Hematopoietic multipotent progenitor cell treated with erythropoietin and hydrocortisone succinate and interleukin-3 and kit ligand, for 17 days (in vitro differentiated cells): Measurements from ENCODE around the gene DCBLD1.
"Not testable (repeated sequence)": the region's sequence is repeated elsewhere in the genome, so short reads cannot be mapped to it uniquely, and the experiment has no call there.

Source experiments
- DNase-seq: peaks from one replicate; pipeline ENCODE4 v3.0.0-alpha.2; 2015; ENCODE audit warnings: low spot score

Gene DCBLD1

DNA sequence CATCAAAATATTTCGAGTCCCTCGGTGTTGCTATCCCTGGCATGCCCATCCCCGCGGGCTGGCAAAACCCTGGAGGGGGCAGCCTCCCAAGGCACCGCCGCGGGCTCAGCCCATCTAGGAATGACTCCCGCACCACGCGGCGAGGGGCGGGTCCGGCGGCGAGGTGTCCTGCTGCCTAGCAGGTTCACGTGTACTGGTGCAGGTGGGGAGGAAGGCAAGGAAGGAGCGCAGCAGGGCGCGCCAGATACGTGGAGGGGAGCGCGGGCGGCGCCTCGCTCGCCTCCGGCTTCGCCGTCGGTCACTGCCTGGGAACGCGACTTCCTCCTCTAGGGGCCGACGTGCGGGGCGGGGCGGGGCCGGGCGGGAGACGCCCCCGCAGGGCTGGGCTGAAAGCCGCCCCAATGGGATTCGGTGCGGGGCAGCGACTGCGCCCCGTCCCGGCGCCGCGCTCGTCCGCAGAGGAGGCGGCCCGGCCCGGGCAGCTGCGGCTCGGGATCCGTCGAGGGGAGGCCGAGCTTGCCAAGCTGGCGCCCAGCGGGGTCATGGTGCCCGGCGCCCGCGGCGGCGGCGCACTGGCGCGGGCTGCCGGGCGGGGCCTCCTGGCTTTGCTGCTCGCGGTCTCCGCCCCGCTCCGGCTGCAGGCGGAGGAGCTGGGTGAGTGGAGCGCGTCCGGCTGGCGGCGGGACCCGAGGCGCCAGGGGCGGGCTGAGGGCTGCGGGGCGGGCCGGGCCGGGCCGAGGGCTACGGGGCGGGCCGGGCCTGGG lies at the start of gene DCBLD1:
DCBLD1 (plus strand) TSS at position 435 of the 764 bp plus-strand sequence; CDS start at position 543, 108 bp downstream.
- DNase-seq = peak; percentile 23

- DNase-seq = no peak
Observed at GRCh38 chr6:117440706-117441525, 41.6 kb upstream of the DCBLD1 start.

GRCh38 chr6:117441824-117442264 lies 40.6 kb upstream of the DCBLD1 start:
- DNase-seq = no peak

DNA sequence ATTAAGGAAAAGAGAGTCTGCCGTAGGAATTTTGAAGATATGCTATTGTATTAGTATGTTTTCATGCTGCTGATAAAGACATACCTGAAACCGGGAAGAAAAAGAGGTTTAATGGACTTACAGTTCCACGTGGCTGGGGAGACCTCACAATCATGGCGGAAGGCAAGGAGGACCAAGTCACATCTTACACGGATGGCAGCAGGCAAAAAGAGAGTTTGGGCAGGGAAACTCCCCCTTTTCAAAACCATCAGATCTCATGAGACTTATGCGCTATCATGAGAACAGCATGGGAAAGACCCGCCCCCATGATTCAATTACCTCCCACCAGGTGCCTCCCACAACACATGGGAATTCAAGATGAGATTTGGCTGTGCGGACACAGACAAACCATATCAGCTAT lies 40.2 kb upstream of the DCBLD1 start:
- DNase-seq = not testable (repeated sequence)

- no peak for DNase-seq
Observed at GRCh38 chr6:117444600-117444999, 37.9 kb upstream of the DCBLD1 start.

GRCh38 chr6:117446861-117447260 lies 35.6 kb upstream of the DCBLD1 start:
- DNase-seq = no peak

DNA sequence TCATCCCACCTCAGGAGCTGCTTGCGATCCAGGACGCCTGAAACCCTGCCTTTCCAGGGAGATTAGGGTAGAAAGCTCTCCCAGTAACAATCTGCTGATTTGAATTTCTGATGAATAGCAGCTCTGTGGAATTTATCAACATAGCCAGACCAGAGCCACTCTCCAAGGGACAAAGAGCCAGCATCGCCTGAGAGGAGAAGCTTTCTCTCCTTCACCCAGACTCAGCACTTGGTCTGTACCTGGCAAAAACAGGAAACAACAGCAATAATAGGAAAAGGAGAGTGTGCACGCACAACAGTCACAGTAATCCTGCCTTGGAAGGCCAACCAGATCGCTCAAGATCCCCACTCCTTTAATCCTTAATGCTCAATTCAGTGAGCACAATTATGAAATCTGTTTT lies 34.5 kb upstream of the DCBLD1 start:
- no peak for DNase-seq

- no peak for DNase-seq
Observed at GRCh38 chr6:117448732-117449485, 33.6 kb upstream of the DCBLD1 start.

DNA sequence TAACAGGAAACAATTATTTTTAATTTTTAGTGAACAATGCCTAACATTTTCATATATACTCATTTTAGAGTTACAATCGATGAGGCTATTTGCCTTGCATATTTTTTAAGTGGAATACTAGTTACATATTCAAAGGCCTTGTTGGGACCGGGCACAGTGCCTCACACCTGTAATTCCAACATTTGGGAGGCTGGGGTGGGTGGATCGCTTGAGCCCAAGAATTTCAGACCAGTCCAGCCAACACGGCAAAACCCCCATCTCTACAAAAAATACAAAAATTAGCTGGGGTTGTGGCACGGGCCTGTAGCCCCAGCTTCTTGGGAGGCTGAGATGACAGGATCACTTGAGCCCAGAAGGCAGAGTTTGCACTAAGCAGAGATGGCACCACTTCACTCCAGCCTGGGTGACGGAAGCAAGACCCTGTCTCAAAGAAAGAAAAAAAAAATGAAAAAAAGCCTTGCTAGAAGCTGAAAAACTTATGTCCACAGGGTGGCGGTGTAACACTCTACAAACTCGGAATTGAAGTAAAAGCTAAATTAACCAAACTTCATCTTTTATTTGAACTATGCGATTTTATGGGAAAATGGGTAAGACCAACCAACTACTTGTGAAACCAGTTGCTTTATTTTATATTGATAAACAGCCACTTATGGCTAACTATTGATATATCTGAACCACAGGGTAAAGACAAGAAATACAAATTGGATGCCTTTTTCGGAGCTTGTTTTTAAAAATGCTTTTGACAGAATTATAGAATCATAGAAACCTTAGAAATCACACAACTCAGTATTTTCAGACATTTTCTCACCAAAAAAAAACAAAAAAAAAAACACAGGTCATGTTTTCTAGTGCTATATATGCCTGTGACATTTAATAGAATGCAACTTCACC lies 32.7 kb upstream of the DCBLD1 start:
- DNase-seq = peak; percentile 35

DNA sequence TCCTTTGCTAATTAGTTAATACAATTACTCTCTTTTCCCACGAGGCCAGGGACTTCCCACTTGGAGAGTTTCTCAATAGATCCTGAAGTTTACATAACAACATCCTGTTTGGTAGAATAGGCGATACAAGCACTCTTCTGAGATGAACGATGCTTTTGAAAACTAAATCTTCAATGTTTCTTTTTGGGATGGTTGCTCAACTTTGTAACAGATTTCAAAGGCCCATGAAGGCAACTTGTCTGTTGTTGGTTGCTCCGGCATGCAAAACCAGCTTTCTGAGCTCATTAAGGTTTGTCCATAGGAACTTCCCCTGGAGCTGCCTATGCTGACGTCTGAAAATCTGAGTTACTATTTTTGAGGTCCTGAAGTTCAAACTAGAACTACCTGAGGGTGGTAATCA lies 30.8 kb upstream of the DCBLD1 start:
- DNase-seq = no peak

- DNase-seq = no peak
Observed at GRCh38 chr6:117456250-117456649, 26.2 kb upstream of the DCBLD1 start.

GRCh38 chr6:117456998-117457397 lies 25.5 kb upstream of the DCBLD1 start:
- DNase-seq = no peak

DNA sequence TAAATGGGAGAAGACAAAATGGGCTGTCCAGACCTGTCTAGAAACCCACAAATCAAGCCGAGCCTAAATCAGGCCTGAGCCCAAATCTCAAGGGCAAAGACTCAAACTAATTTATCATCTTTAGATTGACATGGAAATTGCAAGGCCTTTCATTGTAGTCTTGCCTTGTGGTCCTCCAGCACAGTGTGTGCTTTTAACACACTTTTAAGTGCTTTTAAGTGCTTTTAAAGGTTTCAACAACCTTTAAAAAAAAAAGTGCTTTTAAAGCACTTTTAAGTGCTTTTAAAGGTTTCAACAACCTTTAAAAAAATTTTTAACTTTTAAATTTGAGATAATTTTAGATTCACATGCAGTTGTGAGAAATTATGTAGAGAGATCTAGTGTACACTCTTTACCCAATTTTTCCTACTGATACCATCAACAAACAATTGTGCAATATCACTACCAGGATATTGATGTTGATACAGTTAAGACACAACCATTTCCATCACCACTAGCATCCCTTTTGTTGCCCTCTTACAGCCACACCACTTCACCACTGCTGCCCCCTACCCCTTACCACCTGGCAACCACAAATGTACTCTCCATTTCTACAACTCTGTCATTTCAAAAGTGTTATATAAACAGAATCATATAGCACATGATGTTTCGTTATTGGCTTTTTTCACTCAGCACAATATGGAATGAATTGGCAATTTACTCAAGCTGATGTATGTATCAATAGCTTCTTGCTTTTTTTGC lies 23.1 kb upstream of the DCBLD1 start:
- DNase-seq = no peak

DNA sequence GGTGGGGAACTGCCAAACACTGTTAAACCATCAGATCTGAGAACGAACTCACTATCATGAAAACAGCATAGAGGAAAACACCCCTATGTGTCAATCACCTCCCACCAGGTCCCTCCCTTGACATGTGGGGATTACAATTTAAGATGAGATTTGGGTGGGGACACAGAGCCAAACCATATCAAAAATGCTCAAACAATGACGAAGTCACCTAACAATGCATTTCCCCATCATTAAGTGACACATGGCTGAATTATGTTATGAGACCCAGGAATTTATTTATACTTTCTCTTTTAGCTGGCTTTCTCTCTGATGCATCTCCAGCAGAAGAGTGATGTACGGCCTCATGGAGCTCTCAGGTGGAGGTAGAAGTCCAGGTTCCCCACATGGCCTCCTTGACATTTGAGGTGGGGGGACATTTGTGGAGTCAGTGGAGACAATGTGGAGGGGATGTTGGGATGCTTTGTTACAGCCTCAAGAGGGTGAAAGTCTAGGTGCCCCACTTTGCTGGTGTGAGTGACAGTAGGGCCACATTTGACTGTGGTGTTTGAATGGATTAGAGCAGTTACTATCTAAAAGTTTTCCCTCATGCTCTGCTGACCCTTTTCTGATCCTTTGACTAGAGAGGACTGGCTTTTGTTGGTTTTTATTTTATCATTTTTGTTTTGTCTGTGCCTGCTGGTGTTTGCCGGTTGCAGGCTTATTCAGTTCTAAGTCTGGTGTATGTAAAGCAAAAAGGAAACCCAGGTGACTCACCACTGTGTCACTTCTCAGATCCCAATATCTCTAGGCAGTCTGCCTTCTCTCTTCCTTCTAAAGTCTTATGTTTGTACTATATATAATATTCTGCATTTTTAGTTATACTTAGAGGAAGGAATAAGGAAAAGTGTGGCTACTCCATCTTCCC lies 18.5 kb upstream of the DCBLD1 start:
- no peak for DNase-seq

DNA sequence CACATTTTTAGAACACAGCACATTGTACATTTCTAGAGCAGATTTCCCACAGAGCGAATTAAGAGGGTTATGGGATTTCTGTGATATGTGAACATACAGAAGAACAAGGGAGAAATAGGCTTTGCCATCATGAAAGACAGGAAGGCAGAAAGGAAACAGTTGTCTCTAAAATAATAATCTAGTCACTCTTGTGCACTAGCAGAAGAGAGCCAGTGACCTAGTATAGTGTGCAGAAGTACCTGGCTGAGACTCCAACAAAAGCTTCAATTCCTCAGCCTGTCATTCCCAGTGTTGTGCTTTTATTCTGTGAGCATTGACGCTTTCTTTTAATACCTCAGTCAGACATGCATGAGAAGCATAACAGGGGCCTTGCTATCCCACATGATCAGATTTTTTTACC lies 17.8 kb upstream of the DCBLD1 start:
- DNase-seq = no peak

DNA sequence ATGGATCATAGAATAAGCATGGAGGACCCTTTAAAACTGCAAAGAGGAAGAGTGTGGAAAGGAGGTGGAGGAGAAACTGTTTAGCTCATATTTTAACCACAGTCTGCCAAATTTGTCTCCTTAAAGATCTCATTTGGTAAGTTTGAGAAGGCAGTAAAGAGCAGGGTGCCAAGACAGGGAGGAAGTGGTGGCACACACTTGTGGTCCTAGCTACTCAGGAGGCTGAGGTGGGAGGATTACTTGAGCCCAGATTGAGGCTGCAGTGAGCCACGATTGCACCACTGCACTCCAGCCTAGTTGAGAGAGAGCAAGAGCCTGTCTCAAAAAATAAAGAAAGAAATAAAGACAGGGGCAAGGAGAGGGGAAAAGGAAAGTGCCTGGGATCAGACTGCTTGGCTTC lies 16.8 kb upstream of the DCBLD1 start:
- no peak for DNase-seq

GRCh38 chr6:117467876-117468275 lies 14.6 kb upstream of the DCBLD1 start:
- no peak for DNase-seq

DNA sequence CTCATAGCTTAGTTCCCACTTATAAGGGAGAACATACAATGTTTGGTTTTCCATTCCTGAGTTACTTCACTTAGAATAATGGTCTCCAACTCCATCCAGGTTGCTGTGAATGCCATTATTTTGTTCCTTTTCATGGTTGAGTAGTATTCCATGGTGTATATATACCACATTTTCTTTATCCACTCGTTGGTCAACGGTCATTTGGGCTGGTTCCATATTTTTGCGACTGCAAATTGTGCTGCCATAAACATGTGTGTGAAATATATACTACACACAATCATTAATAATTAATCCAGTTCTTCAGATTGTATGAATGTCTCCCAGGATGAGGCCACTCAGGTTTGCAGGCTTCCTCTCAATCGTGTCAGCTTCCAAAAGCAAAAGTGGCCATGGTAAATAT lies 13.9 kb upstream of the DCBLD1 start:
- DNase-seq = not testable (repeated sequence)

DNA sequence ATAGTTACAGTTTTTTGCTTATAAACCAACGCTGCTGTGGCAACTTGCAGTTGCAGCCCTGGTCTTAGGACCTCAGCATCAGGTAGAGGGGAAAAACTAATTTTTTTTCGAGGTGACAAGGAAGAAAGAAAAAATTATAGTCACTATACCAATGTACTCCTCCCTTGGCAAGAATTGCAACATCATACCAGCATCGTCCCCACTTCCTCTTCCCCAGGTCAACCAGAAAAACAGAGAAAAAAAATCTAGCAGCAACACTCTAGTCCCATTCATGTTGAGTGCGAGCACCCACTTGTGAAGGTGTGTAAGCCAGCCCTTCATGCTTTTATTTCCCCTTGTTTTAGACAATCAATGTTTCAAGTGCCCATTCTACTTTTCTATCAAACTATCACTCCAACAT lies 13.1 kb upstream of the DCBLD1 start:
- no peak for DNase-seq

DNA sequence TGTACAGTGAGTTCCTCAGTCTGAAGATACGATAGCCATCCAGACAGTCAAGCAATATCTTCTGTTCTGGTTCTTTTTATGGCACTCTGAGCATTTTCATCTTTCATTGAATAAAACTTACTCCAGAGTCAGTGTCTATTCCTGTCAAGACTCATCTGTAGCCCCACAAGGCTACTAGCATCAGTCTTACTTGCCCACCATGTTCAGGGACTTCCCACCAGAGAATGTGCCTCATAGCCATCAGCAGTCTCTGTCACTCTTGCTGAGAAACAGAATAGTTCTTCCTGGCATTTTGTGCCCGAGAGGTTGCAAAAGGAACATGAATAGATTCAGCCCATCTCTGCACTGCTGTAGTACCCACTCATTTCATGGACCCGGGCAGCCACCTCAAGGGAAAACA lies 12.7 kb upstream of the DCBLD1 start:
- DNase-seq = no peak
